Measurements from ENCODE around the gene LRRC8B.

GRCh38 chr1:89600451-89601224 lies 76.0 kb downstream of the LRRC8B start:
- TF ChIP-seq NRF1 (IDR thresholded peaks at IDR 0.05; ENCODE audit: low read depth, low read length) (no peak), SMC3 (IDR thresholded peaks at IDR 0.05; ENCODE audit: low read depth, low read length) (no peak), POLR2AphosphoS5 (IDR thresholded peaks at IDR 0.05; ENCODE audit: low read depth, low read length) (no peak), YY1 (IDR thresholded peaks at IDR 0.05; ENCODE audit: low read depth) (no peak), TAF1 (IDR thresholded peaks at IDR 0.05; ENCODE audit: borderline replicate concordance, low read depth, low read length) (no peak)
- TF ChIP-seq, protein P1, sequence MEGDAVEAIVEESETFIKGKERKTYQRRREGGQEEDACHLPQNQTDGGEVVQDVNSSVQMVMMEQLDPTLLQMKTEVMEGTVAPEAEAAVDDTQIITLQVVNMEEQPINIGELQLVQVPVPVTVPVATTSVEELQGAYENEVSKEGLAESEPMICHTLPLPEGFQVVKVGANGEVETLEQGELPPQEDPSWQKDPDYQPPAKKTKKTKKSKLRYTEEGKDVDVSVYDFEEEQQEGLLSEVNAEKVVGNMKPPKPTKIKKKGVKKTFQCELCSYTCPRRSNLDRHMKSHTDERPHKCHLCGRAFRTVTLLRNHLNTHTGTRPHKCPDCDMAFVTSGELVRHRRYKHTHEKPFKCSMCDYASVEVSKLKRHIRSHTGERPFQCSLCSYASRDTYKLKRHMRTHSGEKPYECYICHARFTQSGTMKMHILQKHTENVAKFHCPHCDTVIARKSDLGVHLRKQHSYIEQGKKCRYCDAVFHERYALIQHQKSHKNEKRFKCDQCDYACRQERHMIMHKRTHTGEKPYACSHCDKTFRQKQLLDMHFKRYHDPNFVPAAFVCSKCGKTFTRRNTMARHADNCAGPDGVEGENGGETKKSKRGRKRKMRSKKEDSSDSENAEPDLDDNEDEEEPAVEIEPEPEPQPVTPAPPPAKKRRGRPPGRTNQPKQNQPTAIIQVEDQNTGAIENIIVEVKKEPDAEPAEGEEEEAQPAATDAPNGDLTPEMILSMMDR (IDR thresholded peaks at IDR 0.05) = no peak
